HepG2 (cell line): ENCODE measurements around the gene JMJD4. TPM values are rescaled to one million over a fixed set of nuclear protein-coding genes. Genes with fewer than 3 reads are reported as not detected.

Experiments used
- ATAC-seq: fragments of 200-7000 bp; cut with Tn5 transposase; 3 replicates; pipeline ENCODE4 v1.9.1; 2020; ENCODE audit warnings: mild to moderate bottlenecking, moderate library complexity
- BruUV-seq: library from RNA; stranded (reverse); fragments of 400-500 nt; replicated peaks from 2 replicates; lab custom pipeline; 2021; lab: Mats Ljungman, UMichigan
- CTCF ChIA-PET: fragments of 300-600 bp; formaldehyde crosslinking; extraction: SDS; loops from one replicate; lab custom pipeline; 2021; ENCODE audit warnings: low total read pairs, inconsistent platforms, low intra/inter-chr PET ratio; lab: Yijun Ruan, JAX
- POLR2A ChIA-PET: fragments of 350-600 bp; sonication (Branson Sonifier 250); formaldehyde crosslinking; loops from one replicate; lab custom pipeline; 2020; ENCODE audit warnings: antibody characterized with exemption, inconsistent platforms; lab: Yijun Ruan, JAX
- DNase-seq: peaks from one replicate; pipeline ENCODE4 v3.0.0-alpha.2; 2015; ENCODE audit warnings: low spot score
- FAIRE-seq: peaks from 3 replicates; lab custom pipeline; 2011; peaks lifted over from hg19 to GRCh38; lab: Jason Lieb, UNC
- H2AFZ ChIP-seq: one replicate; pipeline ENCODE4 v1.6.1; 2011; ENCODE audit warnings: low read length, inconsistent platforms
- H3K27ac ChIP-seq: fragments of 300-600 bp; 3 replicates; pipeline ENCODE4 v1.8.0; 2011; ENCODE audit warnings: mixed run types, mild to moderate bottlenecking, mixed read lengths, low read length, inconsistent platforms; ENCODE audit not compliant: insufficient read depth; ENCODE audit errors: extremely low read length
- H3K27me3 ChIP-seq, 2 experiments: fragments of 200-600 bp in 1 of 2; 2 replicates in 1 of 2; 3 replicates in 1 of 2; pipeline versions ENCODE4 v1.6.0 to v1.8.0; 2011; ENCODE audit warnings: low read length in 2 of 2, mild to moderate bottlenecking in 2 of 2, moderate library complexity in 2 of 2, inconsistent platforms in 1 of 2; ENCODE audit not compliant: insufficient read depth in 2 of 2, control insufficient read depth in 1 of 2
- H3K36me3 ChIP-seq, 2 experiments: fragments of 200-600 bp in 1 of 2; replicated peaks in 1 of 2; 2 replicates in 1 of 2; 3 replicates in 1 of 2; pipeline versions ENCODE4 v1.5.1 to v1.8.0; 2011; ENCODE audit warnings: low read length in 2 of 2, inconsistent platforms in 1 of 2; ENCODE audit not compliant: insufficient read depth in 2 of 2, control insufficient read depth in 1 of 2
- H3K4me1 ChIP-seq: 2 replicates; pipeline ENCODE4 v1.5.1; 2012; ENCODE audit warnings: low read length, inconsistent platforms; ENCODE audit not compliant: insufficient read depth
- H3K4me2 ChIP-seq: 2 replicates; pipeline ENCODE4 v1.6.0; 2011; ENCODE audit warnings: low read depth, low read length, inconsistent platforms
- H3K4me3 ChIP-seq, 3 experiments: fragments of 200-600 bp in 1 of 3; sonication (generic), shearing (Covaris generic) in 1 of 3; replicated peaks in 1 of 3; 2 replicates each; pipeline ENCODE4 v1.5.1; 2011 to 2016; ENCODE audit warnings: low read length in 3 of 3, inconsistent platforms in 2 of 3, low read depth in 2 of 3, mild to moderate bottlenecking in 2 of 3, control low read depth in 1 of 3, mixed read lengths in 1 of 3; ENCODE audit not compliant: insufficient read depth in 1 of 3
- H3K79me2 ChIP-seq: one replicate; pipeline ENCODE4 v1.6.1; 2011; ENCODE audit warnings: low read length, inconsistent platforms; ENCODE audit not compliant: insufficient read depth
- H3K9ac ChIP-seq: 2 replicates; pipeline ENCODE4 v1.6.0; 2011; ENCODE audit warnings: mild to moderate bottlenecking, low read depth, low read length, inconsistent platforms; ENCODE audit not compliant: insufficient read depth
- H3K9me3 ChIP-seq: 2 replicates; pipeline ENCODE4 v1.5.1; 2012; ENCODE audit warnings: mild to moderate bottlenecking, low read length
- H4K20me1 ChIP-seq: 2 replicates; pipeline ENCODE4 v1.6.0; 2011; ENCODE audit warnings: inconsistent platforms, mild to moderate bottlenecking, low read length, moderate library complexity; ENCODE audit not compliant: insufficient read depth
- ASH2L ChIP-seq: fragments of 300-600, 200-600 bp; sonication (generic); IDR thresholded peaks from 2 replicates; pipeline ENCODE4 v1.7.0; 2017; ENCODE audit warnings: low read depth, mild to moderate bottlenecking, moderate library complexity, mixed read lengths, low read length; ENCODE audit not compliant: insufficient read length
- FOXA1 ChIP-seq, 2 experiments: fragments of 450-650 bp in 1 of 2; sonication (generic) in 1 of 2; formaldehyde crosslinking in 1 of 2; IDR thresholded peaks; 2 replicates each; pipeline versions ENCODE4 v1.4.0 to v1.6.1; 2016 to 2020; ENCODE audit warnings: missing genetic modification reagents in 1 of 2
- MTA1 ChIP-seq: sonication (generic); formaldehyde crosslinking; IDR thresholded peaks from 2 replicates; pipeline ENCODE4 v1.4.0; 2020; ENCODE audit warnings: missing genetic modification reagents, mild to moderate bottlenecking, borderline replicate concordance
- RARG ChIP-seq: sonication (generic); formaldehyde crosslinking; IDR thresholded peaks from 2 replicates; pipeline ENCODE4 v1.4.0; 2020; ENCODE audit warnings: low read depth, mild to moderate bottlenecking, missing genetic modification reagents
- SUZ12 ChIP-seq: fragments of 150-350 bp; IDR thresholded peaks from 2 replicates; pipeline ENCODE4 v1.6.1; 2014; ENCODE audit warnings: low read depth, low read length
- ZFP37 ChIP-seq: sonication (generic); formaldehyde crosslinking; IDR thresholded peaks from 2 replicates; pipeline ENCODE4 v1.4.0; 2020; ENCODE audit warnings: missing genetic modification reagents, borderline replicate concordance
- ZNF33A ChIP-seq: sonication (generic); formaldehyde crosslinking; IDR thresholded peaks from 2 replicates; pipeline ENCODE4 v1.5.1; 2020; ENCODE audit warnings: missing genetic modification reagents, mild to moderate bottlenecking, moderate library complexity, borderline replicate concordance
- ZNF709 ChIP-seq: sonication (generic); formaldehyde crosslinking; IDR thresholded peaks from 2 replicates; pipeline ENCODE4 v1.5.0; 2020; ENCODE audit warnings: mild to moderate bottlenecking, missing genetic modification reagents
- ZSCAN31 ChIP-seq: sonication (generic); formaldehyde crosslinking; IDR thresholded peaks from 2 replicates; pipeline ENCODE4 v1.5.0; 2020; ENCODE audit warnings: low read depth, mild to moderate bottlenecking, missing genetic modification reagents
- WGBS: methylation state at CpG from one replicate; pipeline ENCODE4 v1.1.6; 2017; ENCODE audit warnings: low lambda C conversion rate; 5-methylcytosine and 5-hydroxymethylcytosine counted together
- in situ Hi-C: cut with HindIII; loops from 2 replicates; pipeline ENCODE4 v1.10.0; 2017; ENCODE audit warnings: low pct_unique_long_range_greater_than_20kb; ENCODE audit not compliant: extremely low pct_ligation_motif_present
- intact Hi-C: fragments of 100-400 bp; cut with micrococcal nuclease; formaldehyde crosslinking; loops from one replicate; pipeline ENCODE4 v1.10.0; 2022; ENCODE audit not compliant: unreplicated experiment
- polyA plus RNA-seq, 8 experiments: library from polyadenylated mRNA; depleted of rRNA in 3 of 8; stranded (reverse) in 7 of 8; unstranded in 1 of 8; fragments of >200 nt; fragmentation: Illumina TruSeq in 4 of 8; extraction: Trizol in 4 of 8; gene quantifications; 2 replicates each; pipeline versions ENCODE4 v1.2.1 to v1.2.3, GENCODE V29; 2011 to 2016; ENCODE audit warnings: low read depth in 4 of 8, missing spikeins in 1 of 8, mixed read lengths in 1 of 8; ENCODE audit not compliant: insufficient read depth in 1 of 8
- total RNA-seq, 5 experiments: library from RNA; depleted of rRNA; stranded (reverse); fragments of >200 nt; fragmentation: Illumina TruSeq; extraction: Trizol; gene quantifications; 2 replicates each; pipeline ENCODE4 v1.2.3, GENCODE V29; 2016; ENCODE audit warnings: low read depth in 1 of 5

JMJD4 gene
- total and polyA plus RNA-seq, 2 of the 13 experiments (the other 11 are each of a cell fraction or from before 2014, with no cell fraction given), result 10.2 to 29.0 TPM

- Histone ChIP-seq H3K9ac (no peak overlapping the region), H3K4me1 (no peaks in the 10 kb centered on the region), H3K9me3 (no peaks in the 10 kb centered on the region), H3K4me2 (no peak overlapping the region), H3K79me2 (no peaks in the 10 kb centered on the region), H3K4me3 (no peak overlapping the region), H3K27ac (no peak overlapping the region), H3K27me3 (no peaks in the 10 kb centered on the region), H4K20me1 (peaks cover 5% of the 10 kb centered on the region), H2AFZ (no peak overlapping the region), H3K36me3 (peaks cover 12 to 39% of the 10 kb centered on the region in 2 experiments; a peak in 4 of 5 replicates)
- TF ChIP-seq ZNF33A (CRISPR knock-in tag) (no peak), RARG (CRISPR knock-in tag) (no peak), MTA1 (no peak), ZFP37 (CRISPR knock-in tag) (no peak), ASH2L (no peak)
- DNase-seq, result no peak
- no TSS peak for BruUV-seq
- ChIA-PET CTCF (no interaction called here), POLR2A (no interaction called here)
- ATAC-seq, result no peak
- WGBS, result 94% methylated on average over 12 of the region's 19 CpGs
- no peak for FAIRE-seq
- in situ Hi-C loops, result no loop called here
- intact Hi-C loops, result no loop called here
Measured at GRCh38 chr1:227766653-227767277, 31.7 kb upstream of the JMJD4 start.

GRCh38 chr1:227766015-227766634 lies 31.0 kb upstream of the JMJD4 start:
- CTCF ChIA-PET, result no interaction called here
- peaks cover 11 to 45% of the 10 kb centered on the region in 2 experiments; a peak in 4 of 5 replicates for H3K36me3 ChIP-seq
- in situ Hi-C loops, result no loop called here
- H3K9ac ChIP-seq, result no peak overlapping the region
- no TSS peak for BruUV-seq
- no peak for TF ChIP-seq FOXA1 (IDR thresholded peaks at IDR 0.05)
- peak; percentile 33; the same call in 1 of the 2 replicates for TF ChIP-seq FOXA1 (CRISPR knock-in tag; IDR thresholded peaks at IDR 0.05)
- TF ChIP-seq ZNF709 (CRISPR knock-in tag), result no peak
- no peak for TF ChIP-seq ZSCAN31
- no peak for TF ChIP-seq SUZ12
- H3K27ac ChIP-seq, result no peak overlapping the region
- FAIRE-seq (no peak), DNase-seq (no peak), ATAC-seq (no peak)
- H3K4me2 ChIP-seq, result no peak overlapping the region
- intact Hi-C loops, result no loop called here
- H3K27me3 ChIP-seq, result no peaks in the 10 kb centered on the region
- 77% methylated on average over 9 of the region's 17 CpGs for WGBS
- no peaks in the 10 kb centered on the region for H3K79me2 ChIP-seq
- POLR2A ChIA-PET, result no interaction called here
- H3K9me3 ChIP-seq, result no peaks in the 10 kb centered on the region
- H3K4me3 ChIP-seq, result no peak overlapping the region
- no peaks in the 10 kb centered on the region for H3K4me1 ChIP-seq
- H4K20me1 ChIP-seq, result peaks cover 5% of the 10 kb centered on the region
- no peak overlapping the region for H2AFZ ChIP-seq
